ENCODE measurements around the gene THSD7B. TPM values are rescaled to one million over a fixed set of nuclear protein-coding genes. Genes with fewer than 3 reads are reported as not detected.
"Not testable (repeated sequence)": the region's sequence is repeated elsewhere in the genome, so short reads cannot be mapped to it uniquely, and the experiment has no call there.

The THSD7B gene
- total RNA-seq, 1 donor from 2014 or later: not detected

DNA sequence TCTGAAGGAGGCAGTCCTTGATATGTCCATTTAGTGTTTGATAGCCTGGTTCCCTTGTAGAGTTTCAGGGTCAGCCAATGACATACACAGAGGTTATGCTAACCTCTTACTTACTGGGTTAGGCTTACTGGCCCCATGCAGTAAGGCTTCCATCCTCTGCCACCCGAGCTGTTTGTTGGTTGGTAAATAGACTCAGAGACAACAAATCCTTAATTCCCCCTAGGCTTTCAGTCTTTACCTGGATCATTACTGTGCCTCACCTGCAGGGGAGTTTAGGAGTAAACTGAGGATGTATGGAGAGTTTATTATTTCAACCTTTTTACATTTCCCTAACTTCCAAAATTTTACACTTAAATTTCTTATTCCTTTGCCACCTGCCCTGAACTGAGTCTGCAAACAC, 746.2 kb downstream of the THSD7B start:
- Mint-ChIP-seq H3K36me3 (ENCODE audit: low read depth) (no peaks in the 10 kb centered on the region), H3K9me3 (no peaks in the 10 kb centered on the region), H3K27ac (no peak overlapping the region), H3K4me1 (ENCODE audit: low read depth) (no peaks in the 10 kb centered on the region), H3K27me3 (ENCODE audit: insufficient read depth) (no peaks in the 10 kb centered on the region), H3K4me3 (no peak overlapping the region)
- intact Hi-C loops (cut with micrococcal nuclease): no loop called here
- no peak for DNase-seq (ENCODE audit: low spot score)

DNA sequence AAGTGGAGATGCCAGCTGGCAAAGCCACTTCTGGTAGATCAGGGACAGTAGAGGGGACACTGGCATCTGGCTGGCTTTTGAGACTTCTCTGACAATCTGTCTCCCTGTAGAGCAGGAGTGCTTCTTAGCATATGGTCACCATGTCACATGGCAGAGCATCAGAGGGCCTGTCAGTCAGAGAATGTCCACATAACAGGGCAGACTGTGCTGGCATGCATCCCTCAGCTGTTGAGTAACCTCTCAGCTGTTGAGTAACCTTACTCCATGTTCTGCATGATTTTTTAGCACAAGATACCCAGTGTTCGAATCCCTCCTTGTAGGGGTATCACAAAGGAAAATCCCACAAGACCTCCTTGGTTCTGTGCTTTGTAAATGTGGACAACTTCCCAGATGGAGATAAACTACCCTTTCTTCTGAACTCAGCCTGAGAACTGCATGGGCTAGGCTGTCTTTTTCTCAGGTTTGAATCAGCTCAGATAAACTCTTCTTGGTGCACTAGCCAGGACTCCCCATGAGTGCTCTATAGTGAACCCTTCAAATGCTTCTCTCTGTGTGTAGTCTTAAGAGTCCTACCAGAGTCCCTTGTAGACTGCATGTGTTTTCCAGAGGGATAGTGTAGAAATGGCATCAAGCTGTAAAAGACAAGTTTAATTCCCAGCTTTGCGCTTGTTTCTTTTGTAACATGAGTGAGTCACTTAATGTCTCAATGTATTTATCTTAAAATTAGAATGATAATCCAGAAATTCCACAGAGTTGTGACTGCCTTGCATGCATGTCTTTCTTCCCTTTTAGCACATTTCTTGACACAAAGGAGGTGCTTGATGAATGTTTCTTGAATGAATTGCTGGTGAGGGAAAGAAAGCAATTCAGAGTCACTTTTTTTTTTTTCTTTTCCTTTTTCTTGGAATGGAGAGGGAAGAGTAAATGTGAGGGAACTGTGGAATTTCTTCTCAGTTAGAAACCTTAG, 756.6 kb downstream of the THSD7B start:
- Mint-ChIP-seq H3K27ac (no peak overlapping the region), H3K27me3 (ENCODE audit: insufficient read depth) (no peaks in the 10 kb centered on the region), H3K4me3 (no peak overlapping the region), H3K9me3 (no peaks in the 10 kb centered on the region), H3K36me3 (ENCODE audit: low read depth) (no peaks in the 10 kb centered on the region), H3K4me1 (ENCODE audit: low read depth) (no peaks in the 10 kb centered on the region)
- no peak for DNase-seq (ENCODE audit: low spot score)
- intact Hi-C loops (cut with micrococcal nuclease): no loop called here

DNA sequence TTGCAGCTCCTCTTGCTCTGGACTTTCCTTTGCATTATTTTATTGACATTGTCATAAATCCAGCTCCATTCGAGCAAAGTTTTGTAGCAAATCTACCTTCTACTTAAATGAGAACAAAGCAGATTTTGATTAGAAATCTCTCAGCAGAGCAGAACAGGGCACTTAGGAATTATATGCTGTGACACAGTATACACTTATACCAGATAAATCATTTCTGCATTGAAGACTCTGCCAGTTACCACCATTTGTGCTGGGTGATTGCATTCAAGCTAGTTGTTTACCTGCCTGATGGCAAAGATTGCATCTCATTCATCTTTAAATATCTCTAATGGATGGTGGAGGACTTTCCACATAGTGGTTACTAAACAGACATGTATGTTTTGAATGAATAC, 757.3 kb downstream of the THSD7B start:
- no peak for DNase-seq (ENCODE audit: low spot score)
- intact Hi-C loops (cut with micrococcal nuclease): no loop called here
- Mint-ChIP-seq H3K27ac (no peak overlapping the region), H3K9me3 (no peaks in the 10 kb centered on the region), H3K36me3 (ENCODE audit: low read depth) (no peaks in the 10 kb centered on the region), H3K4me1 (ENCODE audit: low read depth) (no peaks in the 10 kb centered on the region), H3K4me3 (no peak overlapping the region), H3K27me3 (ENCODE audit: insufficient read depth) (no peaks in the 10 kb centered on the region)

DNA sequence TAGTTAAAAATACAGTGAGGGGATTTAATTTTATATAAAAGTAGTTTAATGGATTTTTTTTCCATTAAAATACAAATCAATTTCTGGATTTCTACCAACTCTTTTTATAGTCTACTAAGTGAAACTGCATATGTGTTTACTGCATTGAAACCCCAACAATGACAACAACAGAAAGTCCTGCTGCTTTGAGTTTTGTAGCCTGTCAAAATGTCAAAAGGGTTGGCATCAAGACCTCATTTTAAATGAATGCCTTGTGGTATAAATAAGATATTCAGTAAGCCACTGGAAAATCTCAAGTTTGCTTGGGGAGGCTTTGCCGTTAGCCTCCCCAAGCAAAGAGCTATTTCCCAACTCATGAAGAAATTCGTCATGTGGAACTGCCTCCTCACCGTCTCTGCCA, 758.6 kb downstream of the THSD7B start:
- no peak overlapping the region for H3K4me3 Mint-ChIP-seq
- H3K4me1 Mint-ChIP-seq (ENCODE audit: low read depth): no peaks in the 10 kb centered on the region
- no peaks in the 10 kb centered on the region for H3K27me3 Mint-ChIP-seq (ENCODE audit: insufficient read depth)
- no peak overlapping the region for H3K27ac Mint-ChIP-seq
- intact Hi-C loops (cut with micrococcal nuclease): no loop called here
- H3K9me3 Mint-ChIP-seq: no peaks in the 10 kb centered on the region
- H3K36me3 Mint-ChIP-seq (ENCODE audit: low read depth): no peaks in the 10 kb centered on the region
- no peak for DNase-seq (ENCODE audit: low spot score)

DNA sequence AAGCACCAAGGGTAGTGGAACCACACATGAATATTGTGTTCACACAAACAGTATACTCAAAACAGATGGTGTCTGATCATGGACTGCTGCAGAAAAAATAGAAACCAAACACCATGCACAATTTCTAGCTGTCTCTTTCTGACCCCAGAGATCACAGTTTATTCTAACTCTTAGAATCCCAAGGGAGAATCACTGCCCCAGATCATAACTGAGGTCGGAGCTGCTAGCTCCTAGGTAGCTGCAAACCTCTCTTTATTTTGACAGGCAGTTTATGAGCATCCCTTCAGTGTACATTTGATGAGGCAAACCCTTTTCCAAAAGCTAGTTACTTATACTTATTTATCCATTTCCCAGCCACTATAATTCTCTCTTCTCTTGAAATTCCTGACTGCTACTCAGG, 759.8 kb downstream of the THSD7B start:
- DNase-seq (ENCODE audit: low spot score): no peak
- H3K9me3 Mint-ChIP-seq: no peaks in the 10 kb centered on the region
- H3K36me3 Mint-ChIP-seq (ENCODE audit: low read depth): no peaks in the 10 kb centered on the region
- H3K4me3 Mint-ChIP-seq: no peak overlapping the region
- no peaks in the 10 kb centered on the region for H3K27me3 Mint-ChIP-seq (ENCODE audit: insufficient read depth)
- H3K4me1 Mint-ChIP-seq (ENCODE audit: low read depth): no peaks in the 10 kb centered on the region
- H3K27ac Mint-ChIP-seq: no peak overlapping the region
- intact Hi-C loops (cut with micrococcal nuclease): no loop called here

DNA sequence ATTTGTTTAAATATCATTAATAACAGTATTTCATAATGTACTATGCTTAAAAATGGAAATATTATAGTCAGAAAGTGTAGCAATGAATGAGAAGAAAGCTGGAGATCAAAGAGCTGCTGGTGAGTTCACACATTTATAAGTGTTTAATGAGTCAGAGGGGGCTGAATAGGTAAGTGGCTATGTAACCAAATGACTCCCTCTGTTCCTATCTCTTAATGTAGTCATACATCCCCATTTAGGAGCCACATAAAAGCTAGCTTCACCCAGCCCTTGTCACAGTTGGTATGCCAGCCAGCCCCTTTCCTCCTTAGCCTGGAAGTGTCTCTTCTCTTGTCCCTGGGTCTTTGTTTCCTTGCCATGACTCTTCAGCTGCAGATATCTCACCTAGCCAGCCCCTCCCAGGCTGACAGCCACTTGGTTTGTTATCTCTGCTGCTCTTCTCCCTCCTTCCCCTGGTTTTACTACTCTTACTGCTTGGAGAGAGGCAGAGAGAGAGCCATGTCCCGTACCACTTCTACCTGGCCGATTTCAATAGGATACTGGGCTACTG, 760.4 kb downstream of the THSD7B start:
- H3K27ac Mint-ChIP-seq: no peak overlapping the region
- intact Hi-C loops (cut with micrococcal nuclease): no loop called here
- no peak overlapping the region for H3K4me3 Mint-ChIP-seq
- no peaks in the 10 kb centered on the region for H3K36me3 Mint-ChIP-seq (ENCODE audit: low read depth)
- no peaks in the 10 kb centered on the region for H3K4me1 Mint-ChIP-seq (ENCODE audit: low read depth)
- no peak for DNase-seq (ENCODE audit: low spot score)
- H3K27me3 Mint-ChIP-seq (ENCODE audit: insufficient read depth): no peaks in the 10 kb centered on the region
- H3K9me3 Mint-ChIP-seq: no peaks in the 10 kb centered on the region

DNA sequence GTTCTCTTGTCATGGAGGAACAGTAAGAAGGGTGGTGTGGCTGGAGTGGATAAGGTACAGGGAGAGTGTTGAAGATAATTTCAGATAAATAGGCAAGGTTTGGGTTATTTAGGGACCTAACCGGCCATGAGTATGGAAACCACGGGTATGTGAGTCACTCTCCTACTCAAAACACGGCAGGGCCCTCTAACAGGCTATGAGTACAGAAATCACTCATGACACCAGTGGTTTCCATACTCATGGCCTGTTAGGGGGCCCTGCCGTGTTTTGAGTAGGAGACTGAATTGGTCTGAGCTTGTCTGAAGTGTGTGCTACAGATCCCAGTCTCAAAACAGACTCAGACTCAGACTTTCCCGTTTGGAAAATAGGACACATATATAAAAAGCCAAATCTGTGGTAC, 770.6 kb downstream of the THSD7B start:
- Mint-ChIP-seq H3K27me3 (ENCODE audit: insufficient read depth) (no peaks in the 10 kb centered on the region), H3K9me3 (no peaks in the 10 kb centered on the region), H3K4me1 (ENCODE audit: low read depth) (no peaks in the 10 kb centered on the region), H3K4me3 (no peak overlapping the region), H3K27ac (no peak overlapping the region), H3K36me3 (ENCODE audit: low read depth) (no peaks in the 10 kb centered on the region)
- DNase-seq (ENCODE audit: low spot score): no peak
- intact Hi-C loops (cut with micrococcal nuclease): no loop called here

DNA sequence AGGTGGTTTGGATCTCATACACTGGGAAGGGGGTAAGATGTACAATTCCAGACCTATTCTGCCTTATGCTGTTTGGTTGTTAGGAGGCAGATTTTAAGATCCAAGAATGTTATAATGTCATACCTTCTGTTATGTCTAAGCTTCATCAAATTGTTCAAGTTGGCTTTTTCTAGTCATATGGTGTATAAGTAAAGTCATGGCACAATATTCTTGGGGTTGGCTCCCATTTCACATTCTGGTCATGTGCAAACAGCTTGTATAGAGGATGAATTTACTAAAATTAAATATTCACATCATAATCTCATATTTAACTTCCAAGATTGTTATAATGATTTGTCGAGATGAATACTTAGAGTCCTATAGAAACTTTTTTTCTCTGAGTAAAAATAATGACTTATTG, 774.0 kb downstream of the THSD7B start:
- no peak for DNase-seq (ENCODE audit: low spot score)
- Mint-ChIP-seq H3K27ac (no peak overlapping the region), H3K9me3 (no peaks in the 10 kb centered on the region), H3K27me3 (ENCODE audit: insufficient read depth) (peaks cover 1% of the 10 kb centered on the region), H3K4me3 (no peak overlapping the region), H3K4me1 (ENCODE audit: low read depth) (no peaks in the 10 kb centered on the region), H3K36me3 (ENCODE audit: low read depth) (no peaks in the 10 kb centered on the region)
- intact Hi-C loops (cut with micrococcal nuclease): no loop called here

DNA sequence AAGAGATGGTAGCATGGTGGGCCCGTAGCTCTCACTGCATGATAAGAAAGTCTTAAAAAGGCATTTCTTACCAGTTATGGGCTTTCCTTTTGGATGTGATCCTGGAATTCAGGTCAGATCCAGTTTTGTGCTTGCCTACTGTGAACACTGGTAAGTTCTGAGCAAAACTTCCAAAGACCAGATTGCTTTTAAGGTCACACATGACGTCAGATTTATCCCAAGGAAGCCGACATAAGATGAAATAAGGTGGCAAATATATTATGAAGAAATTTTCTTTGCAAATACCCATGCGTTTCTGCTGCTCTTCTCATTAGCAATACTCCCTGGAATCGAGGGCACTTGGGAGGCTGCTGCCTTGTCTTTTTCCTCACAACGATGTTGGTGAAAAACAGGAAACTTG, 782.5 kb downstream of the THSD7B start:
- no peaks in the 10 kb centered on the region for H3K4me1 Mint-ChIP-seq (ENCODE audit: low read depth)
- H3K27ac Mint-ChIP-seq: no peak overlapping the region
- H3K9me3 Mint-ChIP-seq: peaks cover 4% of the 10 kb centered on the region
- H3K27me3 Mint-ChIP-seq (ENCODE audit: insufficient read depth): peaks cover 2% of the 10 kb centered on the region
- intact Hi-C loops (cut with micrococcal nuclease): no loop called here
- no peaks in the 10 kb centered on the region for H3K36me3 Mint-ChIP-seq (ENCODE audit: low read depth)
- no peak for DNase-seq (ENCODE audit: low spot score)
- H3K4me3 Mint-ChIP-seq: no peak overlapping the region

DNA sequence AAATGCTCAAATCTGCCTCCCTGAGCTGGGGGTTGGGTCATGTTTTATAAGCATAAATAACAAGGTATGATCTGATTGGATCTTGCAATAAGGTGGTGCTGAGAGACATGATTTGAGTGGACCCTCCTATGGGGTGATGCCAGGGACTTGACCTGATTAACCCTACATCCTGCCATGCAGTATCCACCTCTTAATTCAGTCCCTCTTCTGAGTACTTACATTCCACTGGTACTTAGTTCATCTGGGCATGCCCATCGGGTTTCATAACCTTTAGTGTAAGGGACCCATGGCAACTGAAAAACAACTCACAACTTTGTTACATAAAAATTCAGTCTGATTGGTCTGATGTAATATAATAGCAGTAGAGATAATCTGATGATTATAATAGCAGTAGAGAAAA, 801.0 kb downstream of the THSD7B start:
- no peak overlapping the region for H3K27ac Mint-ChIP-seq
- H3K4me3 Mint-ChIP-seq: no peak overlapping the region
- DNase-seq (ENCODE audit: low spot score): no peak
- H3K27me3 Mint-ChIP-seq (ENCODE audit: insufficient read depth): no peaks in the 10 kb centered on the region
- no peaks in the 10 kb centered on the region for H3K9me3 Mint-ChIP-seq
- H3K4me1 Mint-ChIP-seq (ENCODE audit: low read depth): no peaks in the 10 kb centered on the region
- intact Hi-C loops (cut with micrococcal nuclease): no loop called here
- H3K36me3 Mint-ChIP-seq (ENCODE audit: low read depth): no peaks in the 10 kb centered on the region

DNA sequence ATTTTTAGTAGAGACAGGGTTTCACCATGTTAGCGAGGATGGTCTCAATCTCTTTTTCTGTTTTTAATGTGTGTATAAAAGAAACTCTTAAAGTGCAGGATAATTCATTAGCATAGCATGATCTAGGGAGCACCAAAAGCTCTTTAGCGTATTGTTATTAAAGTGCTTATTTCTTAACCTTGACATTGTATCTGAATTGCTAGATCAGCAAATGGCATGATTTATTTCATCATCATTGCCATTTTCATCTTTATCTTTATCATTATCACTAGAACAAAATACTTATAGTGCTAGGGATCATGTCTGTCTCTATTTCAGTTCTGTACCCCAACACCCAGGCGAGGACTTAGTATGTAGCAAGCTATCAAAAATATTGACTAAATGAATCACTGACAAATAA, 805.1 kb downstream of the THSD7B start:
- DNase-seq (ENCODE audit: low spot score): no peak
- intact Hi-C loops (cut with micrococcal nuclease): no loop called here
- H3K4me3 Mint-ChIP-seq: no peak overlapping the region
- H3K27me3 Mint-ChIP-seq (ENCODE audit: insufficient read depth): no peaks in the 10 kb centered on the region
- H3K9me3 Mint-ChIP-seq: no peaks in the 10 kb centered on the region
- no peaks in the 10 kb centered on the region for H3K4me1 Mint-ChIP-seq (ENCODE audit: low read depth)
- H3K36me3 Mint-ChIP-seq (ENCODE audit: low read depth): no peaks in the 10 kb centered on the region
- no peak overlapping the region for H3K27ac Mint-ChIP-seq

DNA sequence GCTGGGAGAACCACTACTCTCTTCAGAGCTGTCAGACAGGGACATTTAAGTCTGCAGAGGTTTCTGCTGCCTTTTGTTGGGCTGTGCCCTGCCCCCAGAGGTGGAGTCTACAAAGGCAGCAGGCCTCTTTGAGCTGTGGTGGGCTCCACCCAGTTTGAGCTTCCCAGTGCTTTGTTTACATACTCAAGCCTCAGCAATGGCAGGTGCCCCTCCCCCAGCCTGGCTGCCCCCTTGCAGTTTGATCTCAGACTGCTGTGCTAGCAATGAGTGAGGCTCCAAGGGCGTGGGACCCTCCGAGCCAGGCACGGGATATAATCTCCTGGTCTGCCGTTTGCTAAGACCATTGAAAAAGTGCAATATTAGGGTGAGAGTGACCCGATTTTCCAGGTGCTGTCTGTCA, 822.5 kb downstream of the THSD7B start:
- H3K4me3 Mint-ChIP-seq; DNase-seq (ENCODE audit: low spot score); H3K36me3 Mint-ChIP-seq (ENCODE audit: low read depth); intact Hi-C loops (cut with micrococcal nuclease); H3K27me3 Mint-ChIP-seq (ENCODE audit: insufficient read depth); H3K4me1 Mint-ChIP-seq (ENCODE audit: low read depth); H3K9me3 Mint-ChIP-seq; H3K27ac Mint-ChIP-seq: not testable (repeated sequence)

DNA sequence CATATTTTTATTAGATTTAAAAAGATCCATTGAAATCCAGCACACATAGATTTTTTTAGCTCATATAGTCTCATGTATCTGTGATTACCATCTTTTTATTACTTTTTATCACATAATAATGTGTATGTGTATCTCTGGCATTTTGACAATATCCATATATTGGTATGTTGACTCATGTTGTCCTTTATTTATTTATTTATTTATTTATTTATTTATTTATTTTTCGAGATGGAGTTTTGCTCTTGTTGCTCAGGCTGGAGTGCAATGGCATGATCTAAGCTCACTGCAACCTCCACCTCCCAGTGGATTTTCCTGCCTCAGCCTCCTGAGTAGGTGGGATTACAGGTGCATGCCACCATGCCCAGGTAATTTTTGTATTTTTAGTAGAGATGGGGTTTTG, 823.2 kb downstream of the THSD7B start:
- DNase-seq (ENCODE audit: low spot score); H3K27me3 Mint-ChIP-seq (ENCODE audit: insufficient read depth); H3K4me3 Mint-ChIP-seq; H3K4me1 Mint-ChIP-seq (ENCODE audit: low read depth); H3K36me3 Mint-ChIP-seq (ENCODE audit: low read depth); intact Hi-C loops (cut with micrococcal nuclease); H3K27ac Mint-ChIP-seq; H3K9me3 Mint-ChIP-seq: not testable (repeated sequence)

All from activated T-helper 1 cell treated with anti-CD3 and anti-CD28 coated beads, Interleukin-12 subunit alpha, Interleukin-12 subunit beta, Interleukin-2, Interleukin-4 antibody, amounts not matched to agents 30 ng/mL and 10 ng/mL and 1 ng/mL, durations not matched to agents 14 hours and 24 hours and 36 hours (primary cell).